Heart left ventricle (tissue), 13 donors: ENCODE measurements around the gene FAM149A.

ENCODE experiments used
- POLR2A ChIP-seq, 2 donors: fragments of 450-650 bp; IDR thresholded peaks; one replicate each; pipeline ENCODE4 v1.6.1; 2017; ENCODE audit warnings: antibody characterized with exemption in 2 of 2, mild to moderate bottlenecking in 2 of 2, moderate library complexity in 2 of 2
- TF ChIP-seq, protein P1 (sequence below), 12 donors: fragments of 200-600 bp; sonication (generic) in 4 of 12; IDR thresholded peaks; one replicate each; pipeline versions ENCODE4 v1.5.0 to v1.8.0; 2018 to 2022; ENCODE audit warnings: antibody characterized with exemption in 12 of 12, mild to moderate bottlenecking in 5 of 12
- donor health status: ischemic (EF 13 %, LVEDD 7.1; RV severe dilation, severe dysfunction).
- donor health status: DM: no; HTN: yes; CAD: no.
- donor health status: DM: no; HTN: no; CAD: no.
- donor health status: ischemic (EF 25% LVEDD 6.9; RV normal size, moderate dysfunction).
- donor health status: ischemic (EF 25% LVEDD 5.7; RV mildly dilated, moderate dysfunction).
- donor health status: ischemic (EF 35%, LVEDD 5.7; RV mildly dilated, moderate dysfunction).
- donor health status: nonischemic (EF 11% LVEDD 7.7; RV severe dilation, severe dysfunction).
- donor health status: DM: yes; HTN: yes; CAD: no.
- donor health status: PGD.
- donor health status: ischemic (EF 29% LVEDD 5.4; RV normal size, mild dysfunction).
- donor health status: nonischemic (EF 23%, LVEDD 6.1; RV moderate dilation, normal function).

DNA sequence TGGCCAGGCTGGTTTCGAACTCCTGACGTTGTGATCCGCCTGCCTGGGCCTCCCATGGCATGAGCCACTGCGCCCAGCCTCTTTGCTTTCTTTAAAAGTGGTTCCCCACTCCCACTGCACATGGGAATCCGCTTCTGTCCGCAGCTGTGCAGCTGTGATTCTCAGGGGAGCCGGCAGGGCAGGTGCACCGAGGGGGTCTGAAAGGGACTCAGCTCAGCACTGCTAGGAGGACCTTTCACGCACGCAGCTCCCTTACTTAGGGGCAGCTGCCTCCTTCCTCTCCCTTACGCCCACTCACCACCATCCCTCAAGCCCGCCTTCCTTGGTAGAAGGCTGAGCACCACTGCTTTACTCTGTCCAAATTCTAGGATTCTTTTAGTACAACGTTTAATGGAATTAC is 46.4 kb downstream of the FAM149A start:
- TF ChIP-seq, protein P1, sequence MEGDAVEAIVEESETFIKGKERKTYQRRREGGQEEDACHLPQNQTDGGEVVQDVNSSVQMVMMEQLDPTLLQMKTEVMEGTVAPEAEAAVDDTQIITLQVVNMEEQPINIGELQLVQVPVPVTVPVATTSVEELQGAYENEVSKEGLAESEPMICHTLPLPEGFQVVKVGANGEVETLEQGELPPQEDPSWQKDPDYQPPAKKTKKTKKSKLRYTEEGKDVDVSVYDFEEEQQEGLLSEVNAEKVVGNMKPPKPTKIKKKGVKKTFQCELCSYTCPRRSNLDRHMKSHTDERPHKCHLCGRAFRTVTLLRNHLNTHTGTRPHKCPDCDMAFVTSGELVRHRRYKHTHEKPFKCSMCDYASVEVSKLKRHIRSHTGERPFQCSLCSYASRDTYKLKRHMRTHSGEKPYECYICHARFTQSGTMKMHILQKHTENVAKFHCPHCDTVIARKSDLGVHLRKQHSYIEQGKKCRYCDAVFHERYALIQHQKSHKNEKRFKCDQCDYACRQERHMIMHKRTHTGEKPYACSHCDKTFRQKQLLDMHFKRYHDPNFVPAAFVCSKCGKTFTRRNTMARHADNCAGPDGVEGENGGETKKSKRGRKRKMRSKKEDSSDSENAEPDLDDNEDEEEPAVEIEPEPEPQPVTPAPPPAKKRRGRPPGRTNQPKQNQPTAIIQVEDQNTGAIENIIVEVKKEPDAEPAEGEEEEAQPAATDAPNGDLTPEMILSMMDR (IDR thresholded peaks at IDR 0.05), result no peak
- TF ChIP-seq POLR2A (IDR thresholded peaks at IDR 0.05), result no peak
